Measurements from ENCODE around the gene SBF2. TPM values are rescaled to one million over a fixed set of nuclear protein-coding genes. Genes with fewer than 3 reads are reported as not detected.

The SBF2 gene
- total RNA-seq, 1 donor, result 61.2 TPM

- Histone ChIP-seq H3K4me3 (ENCODE audit: insufficient read depth, low read length) (no peak overlapping the region), H3K4me2 (ENCODE audit: insufficient read depth, low read length) (no peak overlapping the region), H3K36me3 (ENCODE audit: insufficient read depth, low read length) (no peaks in the 10 kb centered on the region), H3K27ac (ENCODE audit: low read depth, low read length) (no peak overlapping the region), H4K20me1 (ENCODE audit: insufficient read depth, low read length) (no peaks in the 10 kb centered on the region), H3K4me1 (ENCODE audit: insufficient read depth, low read length) (no peaks in the 10 kb centered on the region), H2AFZ (ENCODE audit: low read length) (no peak overlapping the region), H3K9me3 (ENCODE audit: low read depth, low read length) (no peaks in the 10 kb centered on the region), H3K79me2 (ENCODE audit: insufficient read depth, low read length) (no peaks in the 10 kb centered on the region), H3K27me3 (ENCODE audit: insufficient read depth, low read length) (no peaks in the 10 kb centered on the region)
- no peak for DNase-seq (ENCODE audit: insufficient read length, low spot score, missing footprints)
- TF ChIP-seq CTCF (IDR thresholded peaks at IDR 0.05; ENCODE audit: extremely low read depth, low read depth, low read length), result no peak
Measured at GRCh38 chr11:9876331-9876730, 417.7 kb downstream of the SBF2 start.

- no peak for TF ChIP-seq CTCF (IDR thresholded peaks at IDR 0.05; ENCODE audit: extremely low read depth, low read depth, low read length)
- Histone ChIP-seq H3K27ac (ENCODE audit: low read depth, low read length) (no peak overlapping the region), H3K36me3 (ENCODE audit: insufficient read depth, low read length) (no peaks in the 10 kb centered on the region), H3K27me3 (ENCODE audit: insufficient read depth, low read length) (no peaks in the 10 kb centered on the region), H3K4me1 (ENCODE audit: insufficient read depth, low read length) (no peaks in the 10 kb centered on the region), H4K20me1 (ENCODE audit: insufficient read depth, low read length) (no peaks in the 10 kb centered on the region), H3K4me3 (ENCODE audit: insufficient read depth, low read length) (no peak overlapping the region), H3K4me2 (ENCODE audit: insufficient read depth, low read length) (no peak overlapping the region), H3K79me2 (ENCODE audit: insufficient read depth, low read length) (no peaks in the 10 kb centered on the region), H2AFZ (ENCODE audit: low read length) (no peak overlapping the region), H3K9me3 (ENCODE audit: low read depth, low read length) (no peaks in the 10 kb centered on the region)
- DNase-seq (ENCODE audit: insufficient read length, low spot score, missing footprints), result no peak
Measured at GRCh38 chr11:9875862-9876261, 418.2 kb downstream of the SBF2 start.

DNA sequence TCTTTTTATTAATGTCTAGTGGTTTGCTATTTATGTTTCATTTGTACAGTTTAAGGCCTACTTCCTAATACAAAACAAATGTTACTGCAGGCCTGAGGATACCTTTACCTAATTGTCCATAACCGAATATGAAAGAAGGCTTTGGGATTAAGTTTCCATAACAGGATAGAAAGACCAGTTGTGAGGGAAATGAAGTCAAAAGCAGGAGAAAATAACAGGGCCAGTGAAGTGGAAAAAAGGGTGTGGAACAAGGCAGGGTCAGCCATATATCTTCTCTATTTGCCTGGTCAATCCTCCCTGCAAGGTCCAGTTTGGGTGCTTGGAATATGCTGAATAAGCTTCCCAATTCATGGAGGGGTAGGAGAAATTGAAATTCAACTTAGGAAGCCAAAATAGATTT is 418.6 kb downstream of the SBF2 start:
- Histone ChIP-seq H3K27ac (ENCODE audit: low read depth, low read length) (no peak overlapping the region), H3K4me2 (ENCODE audit: insufficient read depth, low read length) (no peak overlapping the region), H2AFZ (ENCODE audit: low read length) (no peak overlapping the region), H3K36me3 (ENCODE audit: insufficient read depth, low read length) (no peaks in the 10 kb centered on the region), H3K9me3 (ENCODE audit: low read depth, low read length) (no peaks in the 10 kb centered on the region), H4K20me1 (ENCODE audit: insufficient read depth, low read length) (no peaks in the 10 kb centered on the region), H3K4me3 (ENCODE audit: insufficient read depth, low read length) (no peak overlapping the region), H3K79me2 (ENCODE audit: insufficient read depth, low read length) (no peaks in the 10 kb centered on the region), H3K27me3 (ENCODE audit: insufficient read depth, low read length) (no peaks in the 10 kb centered on the region), H3K4me1 (ENCODE audit: insufficient read depth, low read length) (no peaks in the 10 kb centered on the region)
- TF ChIP-seq CTCF (IDR thresholded peaks at IDR 0.05; ENCODE audit: extremely low read depth, low read depth, low read length), result no peak
- no peak for DNase-seq (ENCODE audit: insufficient read length, low spot score, missing footprints)

- DNase-seq (ENCODE audit: insufficient read length, low spot score, missing footprints), result no peak
- no peaks in the 10 kb centered on the region for H3K4me1 ChIP-seq (ENCODE audit: insufficient read depth, low read length)
- no peaks in the 10 kb centered on the region for H3K27me3 ChIP-seq (ENCODE audit: insufficient read depth, low read length)
- no peak overlapping the region for H3K4me3 ChIP-seq (ENCODE audit: insufficient read depth, low read length)
- H3K9me3 ChIP-seq (ENCODE audit: low read depth, low read length), result no peaks in the 10 kb centered on the region
- no peak overlapping the region for H3K4me2 ChIP-seq (ENCODE audit: insufficient read depth, low read length)
- H3K27ac ChIP-seq (ENCODE audit: low read depth, low read length), result no peak overlapping the region
- no peaks in the 10 kb centered on the region for H3K36me3 ChIP-seq (ENCODE audit: insufficient read depth, low read length)
- H2AFZ ChIP-seq (ENCODE audit: low read length), result no peak overlapping the region
- TF ChIP-seq CTCF (IDR thresholded peaks at IDR 0.05; ENCODE audit: extremely low read depth, low read depth, low read length), result no peak
- no peaks in the 10 kb centered on the region for H3K79me2 ChIP-seq (ENCODE audit: insufficient read depth, low read length)
- H4K20me1 ChIP-seq (ENCODE audit: insufficient read depth, low read length), result no peaks in the 10 kb centered on the region
Measured at GRCh38 chr11:9874466-9874865, 419.6 kb downstream of the SBF2 start.

All from osteoblast (primary cell).